ENCODE results near the gene PPM1D.

GRCh38 chr17:60557805-60558204, 42.2 kb upstream of the PPM1D start:
- TF ChIP-seq CTCF (IDR thresholded peaks at IDR 0.05) (no peak), POLR2A (IDR thresholded peaks at IDR 0.05) (no peak)

Data from sigmoid colon (tissue), 3 donors.